Ramos (cell line): ENCODE measurements around the gene MIEF1.

Experiments
- in situ Hi-C: fragments of 300-500 bp; cut with MboI; formaldehyde crosslinking; loops from one replicate; pipeline ENCODE4 v1.14.3; 2022; ENCODE audit warnings: low sequenced_read_pairs; ENCODE audit not compliant: unreplicated experiment

The MIEF1 gene

DNA sequence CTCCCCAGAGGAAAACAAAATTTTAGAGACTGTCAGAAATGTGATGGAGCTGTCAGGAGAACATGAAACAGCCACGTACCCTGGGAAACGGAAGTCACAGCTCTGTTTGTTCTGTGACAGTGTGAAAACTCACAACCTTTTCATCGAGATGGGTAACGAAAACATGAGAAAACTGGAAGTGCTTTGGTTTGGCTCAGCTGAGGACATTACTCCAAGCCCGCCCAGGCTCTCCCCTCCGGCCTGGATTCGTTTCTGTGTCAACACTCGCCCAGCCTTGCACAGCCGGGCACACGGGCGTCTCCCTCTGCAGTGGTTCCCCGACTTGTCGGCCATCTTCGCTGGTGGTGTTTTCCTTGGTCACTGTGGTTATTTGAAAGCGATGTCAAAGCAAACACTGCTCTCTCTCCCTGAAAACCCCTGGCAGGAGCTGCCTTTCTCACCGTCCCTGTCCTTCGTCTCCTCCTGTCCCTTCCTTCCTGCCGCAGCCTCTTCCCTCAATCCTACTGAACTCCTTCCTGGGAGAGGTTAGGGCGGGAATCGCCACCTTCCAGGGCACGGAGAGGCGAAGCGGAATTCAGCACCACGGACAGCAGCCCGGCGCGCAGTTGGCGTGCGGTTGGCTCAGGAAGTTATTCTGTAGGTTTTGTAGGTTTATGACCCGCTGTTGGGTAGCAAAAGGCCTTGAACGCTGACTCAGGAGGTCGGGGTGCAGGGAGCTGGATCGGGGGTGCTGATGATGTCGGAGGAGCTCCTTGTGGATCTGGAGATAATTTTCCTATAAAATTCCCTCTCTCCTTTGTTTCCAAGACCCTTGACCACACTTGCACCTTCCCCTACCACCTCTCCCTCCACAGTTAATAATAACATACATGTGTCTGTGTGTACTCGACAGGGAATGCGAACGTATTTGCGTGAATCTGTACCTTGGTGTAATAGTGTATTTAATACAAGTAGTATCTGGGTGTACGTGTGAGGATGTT lies 43.6 kb downstream of the MIEF1 start:
- in situ Hi-C loops = loop anchor here (10.0 kb wide), 1 partner anchor 259 kb away; no protein-coding TSS in a partner anchor

DNA sequence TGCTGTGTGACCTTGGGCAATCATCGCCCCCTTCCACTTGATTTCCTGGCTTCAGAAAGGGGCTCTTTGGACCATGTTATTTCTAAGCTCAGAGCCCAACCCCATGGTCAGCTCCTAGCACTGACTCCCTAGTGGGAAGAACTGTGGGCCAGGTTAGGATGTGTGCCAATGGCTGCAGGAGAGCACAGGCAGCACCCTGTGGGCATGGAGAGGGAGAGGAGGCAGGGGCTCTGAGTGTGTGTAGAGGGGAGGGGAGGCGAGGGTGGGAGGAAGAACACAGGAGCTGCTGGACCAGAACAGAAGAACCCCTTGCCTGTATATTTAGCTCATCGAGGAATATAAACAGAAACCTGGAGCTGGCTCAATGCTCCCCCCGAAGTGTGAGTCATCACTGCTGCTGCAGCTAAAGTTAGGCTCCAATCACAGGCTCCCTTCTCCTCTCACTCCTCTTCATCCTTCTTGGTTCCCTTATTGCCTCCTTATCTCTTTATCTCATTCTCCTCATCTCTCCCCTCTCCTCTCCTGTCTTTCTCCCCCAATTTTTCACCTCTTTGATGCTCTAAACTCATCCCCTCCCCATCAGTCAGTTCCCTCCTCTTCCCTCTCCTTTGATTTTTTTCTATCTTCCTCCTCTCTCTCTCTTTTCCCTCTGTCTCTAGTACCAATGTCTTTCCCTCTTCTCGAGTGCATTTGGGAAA lies 44.9 kb downstream of the MIEF1 start:
- in situ Hi-C loops = loop anchor here (10.0 kb wide), 1 partner anchor 258 kb away; no protein-coding TSS in a partner anchor

DNA sequence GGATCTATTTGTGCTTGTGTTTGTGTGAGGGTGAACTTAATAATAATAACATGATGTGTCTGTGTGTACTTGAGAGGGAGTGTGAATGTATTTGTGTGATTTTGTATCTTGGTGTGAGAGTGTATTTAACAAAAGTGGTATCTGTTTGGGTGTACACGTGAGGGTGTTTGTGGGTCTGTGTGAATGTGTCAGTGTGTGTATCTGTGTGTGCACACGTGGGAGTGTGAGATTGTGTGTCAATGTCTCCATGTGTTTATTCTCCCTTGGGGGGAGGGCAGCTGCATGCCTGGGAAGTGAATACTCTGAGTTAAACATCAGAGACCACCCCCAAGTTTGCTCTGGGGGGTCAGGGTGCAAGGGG lies 45.5 kb downstream of the MIEF1 start:
- in situ Hi-C loops = loop anchor here (10.0 kb wide), 1 partner anchor 257 kb away; no protein-coding TSS in a partner anchor

DNA sequence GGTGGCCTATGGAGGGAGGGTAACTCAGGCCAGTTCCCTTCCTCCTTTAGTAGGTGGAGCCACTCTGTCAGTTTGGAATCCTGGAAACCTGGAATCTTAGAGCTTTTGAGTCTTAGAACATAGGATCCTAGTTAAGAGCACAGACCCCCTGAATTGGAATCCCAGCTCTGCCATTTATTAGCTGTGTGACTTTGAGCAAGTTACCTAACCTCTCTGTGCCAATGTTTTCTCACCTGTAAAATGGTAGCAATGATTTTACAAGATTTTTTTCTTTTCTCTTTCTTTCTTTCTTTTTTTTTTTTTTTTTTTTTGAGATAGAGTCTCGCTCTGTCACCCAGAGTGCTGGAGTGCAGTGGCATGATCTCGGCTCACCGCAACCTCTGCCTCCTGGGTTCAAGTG lies 51.3 kb downstream of the MIEF1 start:
- in situ Hi-C loops = no loop called here

DNA sequence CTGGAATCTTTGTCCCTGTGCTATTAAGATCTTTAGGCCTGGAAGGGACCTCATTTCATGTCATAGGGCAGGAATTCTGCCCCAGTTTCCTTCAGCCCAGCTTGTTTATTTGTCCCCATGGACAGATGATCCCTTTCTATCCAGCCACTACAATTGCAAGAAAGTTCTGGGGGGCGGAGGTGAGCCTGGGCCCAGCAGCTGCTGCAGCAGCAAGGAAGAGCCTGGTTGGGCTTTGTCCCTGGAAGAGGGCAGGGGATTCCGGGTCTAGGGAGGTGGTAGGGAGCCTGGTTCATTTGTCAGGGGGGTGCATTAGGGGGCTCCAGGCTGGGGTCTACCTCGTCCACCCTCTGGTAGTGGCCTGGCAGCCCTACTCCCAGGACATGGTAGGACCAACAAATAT lies 52.1 kb downstream of the MIEF1 start:
- in situ Hi-C loops = no loop called here

DNA sequence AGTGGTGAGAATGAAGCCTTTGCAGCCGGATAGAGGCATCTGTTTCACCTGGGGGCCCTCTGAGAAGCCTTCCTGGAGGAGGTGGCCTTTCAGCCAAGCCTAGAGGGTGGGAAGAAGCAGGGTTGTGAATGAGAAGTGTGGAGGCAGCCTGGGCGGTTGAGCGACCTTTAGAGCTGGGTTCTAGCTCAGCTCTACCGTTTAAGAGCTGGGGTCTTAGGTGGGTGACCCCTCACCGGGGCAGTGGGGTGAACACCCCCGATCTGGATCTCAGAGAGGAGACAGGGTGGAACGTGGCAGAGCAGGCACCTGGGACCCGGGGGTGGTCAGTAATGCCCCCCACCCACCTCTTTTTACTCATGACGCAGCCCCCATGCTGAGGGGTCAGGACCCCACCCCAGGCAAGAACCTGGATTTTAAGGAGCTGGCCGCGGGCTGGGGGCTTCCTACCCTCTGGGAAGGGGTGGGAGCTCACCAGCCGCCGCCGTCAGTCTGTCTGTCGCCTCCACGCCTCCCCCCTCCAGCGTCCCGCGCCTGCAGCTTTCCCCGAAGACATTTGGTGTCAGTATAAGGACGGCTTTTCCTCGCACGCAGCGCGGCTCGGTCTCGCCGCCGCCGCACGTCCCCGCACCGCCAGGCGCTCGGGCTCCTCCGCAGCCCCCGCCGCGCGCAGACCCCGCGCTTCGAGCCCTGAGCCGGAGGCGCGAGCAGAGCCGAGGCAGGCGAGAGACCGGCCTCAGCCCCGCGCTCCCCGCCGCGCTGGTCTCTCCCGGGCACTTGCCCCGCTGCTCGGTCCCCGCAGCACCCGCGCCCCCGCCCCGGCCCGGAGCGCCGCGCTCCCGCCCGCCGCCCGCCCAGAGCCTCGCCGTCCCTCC lies 55.1 kb downstream of the MIEF1 start:
- in situ Hi-C loops = no loop called here

DNA sequence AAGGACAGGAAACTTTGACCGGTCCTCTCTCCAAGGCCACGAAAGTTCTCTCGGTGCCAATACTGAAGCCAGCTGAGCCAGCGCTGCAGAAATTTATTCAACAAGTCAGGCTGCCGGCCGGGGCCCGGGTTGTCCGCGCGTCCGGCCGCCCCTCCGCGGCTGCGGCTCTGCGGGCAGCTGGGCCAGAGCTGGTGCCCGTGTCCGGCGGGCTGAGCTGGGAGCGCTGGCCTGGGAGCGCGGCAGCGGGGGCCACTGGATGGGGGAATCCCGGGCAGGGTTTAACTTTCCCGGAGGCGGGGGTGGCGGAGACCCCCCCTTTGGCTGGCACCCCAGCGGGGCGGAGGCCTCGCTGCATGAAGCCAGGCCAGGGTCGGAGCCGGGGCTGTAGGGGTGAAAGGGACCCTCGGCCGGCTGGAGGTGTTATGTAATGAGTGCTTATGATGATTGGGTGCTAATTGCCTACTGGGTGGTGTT lies 56.2 kb downstream of the MIEF1 start:
- in situ Hi-C loops = no loop called here

DNA sequence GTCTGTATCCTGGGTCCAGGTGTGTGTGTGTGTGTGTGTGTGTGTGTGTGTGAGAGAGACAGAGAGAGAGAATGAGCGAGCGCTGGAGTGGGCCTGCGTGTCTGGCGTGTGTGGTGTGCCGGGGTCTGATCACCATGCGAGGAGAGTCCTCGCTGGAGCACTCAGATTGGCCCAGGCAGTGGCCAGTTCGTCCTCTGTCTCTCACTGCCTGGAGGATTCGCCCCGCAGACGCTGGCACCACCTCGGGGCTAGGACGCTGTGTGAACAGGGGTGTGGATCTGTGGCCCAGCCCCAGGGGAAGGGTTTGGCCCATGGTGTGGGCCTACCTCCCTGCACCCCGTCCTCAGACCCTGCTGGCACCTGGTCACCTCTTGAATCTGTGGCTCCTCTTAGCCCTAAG lies 56.9 kb downstream of the MIEF1 start:
- in situ Hi-C loops = no loop called here

DNA sequence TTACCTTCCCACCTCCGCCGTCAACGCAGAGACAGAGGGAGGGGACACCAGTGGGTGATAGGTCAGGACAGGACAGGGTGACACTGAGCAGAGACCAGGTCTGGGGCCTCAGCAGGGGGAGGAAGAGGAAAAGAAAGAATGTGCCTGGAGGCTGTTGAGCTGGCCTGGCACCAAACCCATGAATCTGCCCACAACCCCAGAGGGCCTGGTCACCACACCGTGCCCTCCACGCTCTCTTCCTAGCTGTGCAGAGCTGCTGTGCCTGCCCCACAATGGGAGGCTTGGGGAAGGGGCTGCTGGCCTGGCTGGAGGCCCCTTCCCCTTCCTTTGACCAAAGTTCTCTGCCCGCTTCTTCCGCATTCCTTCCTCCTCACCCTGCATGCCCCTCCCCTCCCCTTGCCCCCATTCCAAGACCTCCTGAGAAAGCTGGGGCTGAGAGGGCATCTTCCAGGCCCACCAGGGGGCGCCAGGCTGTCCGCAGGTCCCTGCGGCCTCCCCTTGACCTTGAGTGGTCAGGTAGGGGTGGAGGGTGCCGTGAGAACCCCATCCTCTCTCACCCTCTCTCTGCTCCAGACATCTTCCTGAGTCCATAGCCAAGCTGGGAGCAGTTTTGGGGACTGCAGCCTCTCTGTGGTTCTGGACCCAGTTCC lies 57.5 kb downstream of the MIEF1 start:
- in situ Hi-C loops = no loop called here

DNA sequence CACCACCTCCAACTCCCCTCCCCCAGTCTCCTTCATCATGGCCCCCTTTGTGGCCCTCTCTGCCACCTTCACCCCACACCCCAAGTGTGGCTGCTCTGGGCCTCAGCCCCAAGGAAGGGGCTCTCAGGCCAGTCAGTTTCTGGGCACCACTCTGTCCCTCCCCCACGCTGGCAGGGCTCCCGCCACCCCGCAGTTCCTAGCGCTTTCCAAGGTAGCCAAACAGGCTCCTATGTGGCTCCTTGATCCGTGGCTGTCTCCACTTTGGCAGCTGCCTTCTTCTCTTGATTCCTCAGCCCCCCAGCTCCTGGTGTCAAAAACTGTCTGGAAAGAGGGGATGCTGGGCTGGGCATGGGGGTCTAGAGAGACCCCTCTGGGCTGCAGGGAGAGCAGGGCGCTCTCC lies 58.0 kb downstream of the MIEF1 start:
- in situ Hi-C loops = no loop called here

DNA sequence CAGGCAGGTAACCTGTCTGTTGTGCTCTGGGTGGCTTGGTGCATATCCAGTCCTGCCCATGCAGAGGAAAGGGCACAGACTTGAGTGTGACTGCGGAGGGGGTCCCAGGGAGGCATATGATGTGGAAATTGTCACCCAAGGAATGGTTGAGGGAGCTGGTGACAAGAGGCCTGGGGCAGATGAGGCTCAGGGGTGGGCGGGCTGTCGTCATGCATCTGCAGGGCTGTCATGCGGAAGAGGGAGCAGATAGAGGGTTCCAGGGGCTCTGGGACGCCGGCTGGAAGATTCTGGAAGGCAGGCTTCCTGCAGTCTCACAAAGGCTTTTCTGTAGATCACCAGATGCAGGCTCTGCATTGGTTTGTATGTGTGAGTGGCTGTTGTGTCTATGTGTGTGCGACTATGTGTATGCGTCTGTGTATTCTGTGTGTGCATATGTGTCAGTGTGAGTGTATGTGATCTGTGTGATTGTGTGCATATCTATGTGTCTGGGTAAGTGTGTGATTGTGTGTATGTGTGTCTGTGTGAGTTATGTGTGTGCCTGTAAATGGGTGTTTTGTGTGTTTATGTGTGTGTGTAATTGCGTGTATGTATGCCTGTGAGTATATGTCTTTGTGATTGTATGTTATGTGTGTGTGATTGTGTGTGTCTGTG lies 60.9 kb downstream of the MIEF1 start:
- in situ Hi-C loops = no loop called here

DNA sequence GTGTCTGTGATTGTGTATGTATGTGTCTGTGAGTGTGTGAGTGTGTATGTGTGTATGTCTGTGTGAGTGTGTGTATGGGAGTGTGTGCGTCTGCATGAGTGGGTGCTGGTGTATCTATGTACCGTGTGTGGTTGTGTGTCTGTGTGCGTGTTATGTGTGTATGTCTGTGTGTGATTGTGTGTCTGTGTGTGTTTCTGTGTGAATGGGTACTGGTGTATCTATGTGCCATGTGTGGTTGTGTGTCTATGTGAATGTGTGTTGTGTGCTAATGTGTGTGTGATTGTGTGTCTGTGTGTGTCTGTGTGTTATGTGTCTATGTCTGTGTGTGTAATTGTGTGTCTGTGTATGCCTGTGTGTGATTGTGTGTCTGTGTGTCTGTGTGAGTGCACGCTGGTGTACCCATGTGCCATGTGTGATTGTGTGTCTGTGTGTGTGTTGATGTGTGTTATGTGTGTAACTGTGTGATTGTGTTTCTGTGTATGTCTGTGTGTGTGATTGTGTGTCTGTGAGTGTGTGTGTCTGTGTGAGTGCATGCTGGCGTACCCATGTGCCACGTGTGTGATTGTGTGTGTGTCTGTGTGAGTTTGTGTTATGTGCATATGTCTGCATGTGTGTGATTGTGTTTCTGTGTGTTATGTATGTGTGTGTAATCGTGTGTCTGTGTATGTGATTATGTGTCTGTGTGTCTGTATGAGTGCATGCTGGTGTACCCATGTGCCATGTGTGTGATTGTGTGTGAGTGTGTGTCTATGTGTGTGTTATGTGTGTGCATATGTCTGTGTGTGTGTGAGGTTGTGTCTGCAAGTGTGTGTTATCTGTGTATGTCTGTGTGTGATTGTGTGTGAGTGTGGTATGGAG lies 61.7 kb downstream of the MIEF1 start:
- in situ Hi-C loops = no loop called here

DNA sequence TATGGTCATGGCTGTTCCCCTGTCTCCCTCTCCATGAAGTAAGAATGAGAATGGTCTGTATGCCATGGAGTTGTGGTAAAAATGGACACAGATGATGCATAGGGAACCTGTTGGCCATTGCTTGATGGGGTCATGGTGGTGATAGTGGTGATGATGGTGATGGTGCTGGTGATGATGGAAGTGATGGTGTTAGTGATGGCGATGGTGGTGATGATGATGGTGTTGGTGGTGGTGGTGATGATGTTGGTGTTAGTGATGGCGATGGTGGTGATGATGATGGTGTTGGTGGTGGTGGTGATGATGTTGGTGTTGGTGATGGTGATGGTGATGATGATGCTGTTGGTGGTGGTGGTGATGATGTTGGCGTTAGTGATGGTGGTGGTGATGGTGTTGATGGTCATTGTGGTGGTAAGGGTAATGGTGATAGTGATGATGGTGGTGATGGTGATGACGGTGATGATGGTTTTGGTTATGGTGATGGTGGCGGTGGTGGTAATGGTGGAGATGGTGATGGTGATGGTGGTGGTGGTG lies 63.4 kb downstream of the MIEF1 start:
- in situ Hi-C loops = no loop called here

DNA sequence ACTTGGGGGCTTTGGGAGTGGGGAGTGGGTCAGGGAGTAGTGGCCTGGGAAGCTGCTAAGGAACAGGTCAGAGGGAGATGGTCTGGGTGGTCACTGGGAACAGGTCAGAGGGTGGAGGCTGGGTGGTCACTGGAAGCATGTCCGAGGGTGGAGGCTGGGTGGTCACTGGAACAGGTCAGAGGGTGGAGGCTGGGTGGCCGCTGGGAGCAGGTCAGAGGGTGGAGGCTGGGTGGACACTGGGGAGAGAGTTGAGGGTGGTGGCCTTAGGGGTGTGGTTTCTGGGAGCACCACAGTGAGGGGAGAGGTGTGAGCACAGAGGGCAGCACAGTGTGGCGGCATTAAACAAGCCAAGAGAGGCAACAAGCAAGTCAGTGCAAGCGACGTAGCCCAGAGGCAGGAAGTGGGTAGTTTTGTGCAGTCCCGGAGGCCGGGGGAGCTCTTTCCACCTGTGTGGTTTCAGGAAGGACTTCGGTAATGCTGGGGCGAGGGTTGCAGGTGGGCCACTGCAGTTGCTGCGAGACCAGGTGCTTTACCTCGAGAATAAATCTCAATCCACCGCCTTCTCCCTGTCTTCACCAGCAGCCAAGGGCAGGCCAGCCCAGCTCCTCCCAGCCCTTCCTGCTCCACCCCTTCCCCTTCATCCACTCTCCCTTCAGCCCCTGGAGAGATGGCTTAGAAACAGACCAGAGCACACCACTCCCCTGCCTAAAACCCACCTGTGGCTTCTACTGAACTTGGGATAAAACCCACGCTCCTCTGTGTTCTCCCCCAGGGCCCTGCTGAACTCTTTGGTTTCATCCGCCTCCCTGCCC lies 65.3 kb downstream of the MIEF1 start:
- in situ Hi-C loops = no loop called here
